Stimulated activated CD4-positive, alpha-beta T cell treated with anti-CD3 and anti-CD28 coated beads, Interleukin-15, amount 100 ng/mL, for 48 hours (primary cell): ENCODE data around the gene WDR11.

Experiments used
- DNase-seq, 2 donors: peaks; one replicate each; pipeline ENCODE4 v3.0.0-alpha.2; 2020; ENCODE audit warnings: low read depth in 2 of 2

WDR11 gene

GRCh38 chr10:120945801-120946302 lies 94.7 kb downstream of the WDR11 start:
- DNase-seq = no peak

GRCh38 chr10:120946497-120946896 lies 95.3 kb downstream of the WDR11 start:
- DNase-seq = no peak

GRCh38 chr10:120948889-120949608 lies 97.9 kb downstream of the WDR11 start:
- DNase-seq = peak; percentile 30 to 47

GRCh38 chr10:120949609-120950031 lies 98.5 kb downstream of the WDR11 start:
- DNase-seq = no peak

- DNase-seq = no peak
Measured at GRCh38 chr10:120950051-120950561, 98.9 kb downstream of the WDR11 start.

GRCh38 chr10:120951288-120951687 lies 100.1 kb downstream of the WDR11 start:
- no peak for DNase-seq

- DNase-seq = no peak
Measured at GRCh38 chr10:120953897-120954296, 102.7 kb downstream of the WDR11 start.
